Measurements from ENCODE around the gene GRAMD1C.

GRCh38 chr3:113912552-113913236 is 74.1 kb downstream of the GRAMD1C start:
- peak in 3 of 4 experiments; percentile 23 to 46 (median 27) for TF ChIP-seq CTCF (IDR thresholded peaks at IDR 0.05)
- no peak for TF ChIP-seq EP300 (IDR thresholded peaks at IDR 0.05)

Data from sigmoid colon (tissue), 4 donors.